BJ (cell line): ENCODE measurements around the gene HMGCLL1. TPM values are rescaled to one million over a fixed set of nuclear protein-coding genes. Genes with fewer than 3 reads are reported as not detected.

Source experiments
- CTCF ChIA-PET: fragments of 350-600 bp; formaldehyde crosslinking; extraction: SDS; loops from one replicate; lab custom pipeline; 2021; ENCODE audit warnings: antibody characterized with exemption, inconsistent platforms; lab: Yijun Ruan, JAX
- POLR2A ChIA-PET: fragments of 300-600 bp; sonication (Branson Sonifier 250); formaldehyde crosslinking; extraction: SDS; loops from one replicate; lab custom pipeline; 2021; ENCODE audit warnings: antibody characterized with exemption; lab: Charles Lee
- DNase-seq: peaks from one replicate; pipeline ENCODE4 v3.0.0-alpha.2; 2011; ENCODE audit warnings: low read depth
- H3K27me3 ChIP-seq: 2 replicates; pipeline ENCODE4 v1.6.0; 2011; ENCODE audit warnings: low read length; ENCODE audit not compliant: control insufficient read depth, insufficient read depth
- H3K36me3 ChIP-seq: 2 replicates; pipeline ENCODE4 v1.5.1; 2011; ENCODE audit warnings: low read length; ENCODE audit not compliant: control insufficient read depth, insufficient read depth
- H3K4me3 ChIP-seq: 2 replicates; pipeline ENCODE4 v1.5.1; 2011; ENCODE audit warnings: low read depth, mild to moderate bottlenecking, control low read depth, low read length
- CTCF ChIP-seq: IDR thresholded peaks from 2 replicates; pipeline ENCODE4 v1.5.1; 2011; ENCODE audit warnings: low read depth, mild to moderate bottlenecking, control low read depth, inconsistent platforms, low read length, moderate library complexity; ENCODE audit not compliant: insufficient read depth
- polyA plus RNA-seq: library from polyadenylated mRNA; depleted of rRNA; stranded (reverse); fragments of >200 nt; gene quantifications from 2 replicates; pipeline ENCODE4 v1.2.3, GENCODE V29; 2011

HMGCLL1 gene
- polyA plus RNA-seq, 1 experiment, result not detected

- Histone ChIP-seq H3K4me3 (no peak overlapping the region), H3K36me3 (no peaks in the 10 kb centered on the region), H3K27me3 (peaks cover 2% of the 10 kb centered on the region; the same call in 1 of the 2 replicates)
- no peak for TF ChIP-seq CTCF
- no peak for DNase-seq
- CTCF ChIA-PET, result interaction anchor here (0.9 kb wide), 1 partner anchor 9 kb away, joined by 3 read pairs; no protein-coding TSS in a partner anchor
- POLR2A ChIA-PET, result no interaction called here
These were observed 18.6 kb downstream of the HMGCLL1 start for GRCh38 chr6:55560290-55560885.

- DNase-seq, result no peak
- Histone ChIP-seq H3K4me3 (no peak overlapping the region), H3K36me3 (no peaks in the 10 kb centered on the region), H3K27me3 (peaks cover 2% of the 10 kb centered on the region; the same call in 1 of the 2 replicates)
- ChIA-PET CTCF (no interaction called here), POLR2A (no interaction called here)
- no peak for TF ChIP-seq CTCF
These were observed 21.8 kb downstream of the HMGCLL1 start for GRCh38 chr6:55557146-55557545.

- POLR2A ChIA-PET, result no interaction called here
These were observed 33.2 kb downstream of the HMGCLL1 start for GRCh38 chr6:55545791-55546190.

GRCh38 chr6:55543633-55544309 lies 35.2 kb downstream of the HMGCLL1 start:
- ChIA-PET POLR2A (no interaction called here), CTCF (no interaction called here)
- H3K27me3 ChIP-seq, result no peaks in the 10 kb centered on the region
- TF ChIP-seq CTCF, result no peak
- H3K4me3 ChIP-seq, result no peak overlapping the region
- H3K36me3 ChIP-seq, result no peaks in the 10 kb centered on the region
- no peak for DNase-seq

More at GRCh38 chr6:55545791-55546190, 33.2 kb downstream of the HMGCLL1 start:
- Histone ChIP-seq H3K27me3 (no peaks in the 10 kb centered on the region), H3K4me3 (no peak overlapping the region), H3K36me3 (no peaks in the 10 kb centered on the region)
- CTCF ChIA-PET, result no interaction called here
- TF ChIP-seq CTCF, result no peak
- DNase-seq, result no peak

DNA sequence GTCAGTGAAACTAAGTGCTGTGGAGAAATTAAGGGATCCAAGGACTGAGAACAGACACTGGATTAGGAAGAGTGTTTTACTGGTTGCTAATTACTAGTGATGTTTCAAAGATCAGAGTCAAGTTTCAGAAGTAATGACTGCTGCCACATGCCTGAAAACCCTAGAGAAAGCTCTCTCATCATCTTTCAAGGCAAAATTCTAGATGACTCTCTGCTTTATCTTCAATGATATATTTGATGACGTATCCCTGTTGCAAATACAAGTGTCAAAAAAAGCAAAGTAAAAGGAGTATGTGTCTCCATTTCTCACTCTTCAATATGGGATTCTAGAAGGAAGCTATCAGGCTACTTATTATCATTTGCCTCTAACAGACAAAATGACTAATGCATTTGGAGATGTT lies 38.0 kb downstream of the HMGCLL1 start:
- POLR2A ChIA-PET, result no interaction called here
- no peak overlapping the region for H3K4me3 ChIP-seq
- H3K36me3 ChIP-seq, result no peaks in the 10 kb centered on the region
- H3K27me3 ChIP-seq, result no peaks in the 10 kb centered on the region
- no peak for DNase-seq
- CTCF ChIA-PET, result no interaction called here
- no peak for TF ChIP-seq CTCF
